ENCODE results near the gene HLA-F.

Gene HLA-F

GRCh38 chr6:29680904-29681303 lies 42.3 kb upstream of the HLA-F start, which contains the start of gene ZFP57:
ZFP57 (minus strand) TSS chr6:29681152; CDS start chr6:29677003, 4,149 bp downstream.
- TF ChIP-seq CTCF (IDR thresholded peaks at IDR 0.05; ENCODE audit: borderline replicate concordance, insufficient read depth, low read depth, low read length), result no peak
- no peak within 1 kb of the TSS for H3K4me3 ChIP-seq (ENCODE audit: low read depth, low read length)

GRCh38 chr6:29681811-29682210 lies 41.4 kb upstream of the HLA-F start:
- no peak overlapping the region for H3K4me3 ChIP-seq (ENCODE audit: low read depth, low read length)
- TF ChIP-seq CTCF (IDR thresholded peaks at IDR 0.05; ENCODE audit: borderline replicate concordance, insufficient read depth, low read depth, low read length), result no peak

- 0 out of 2 replicates have a peak, but pooled peaks have one; percentile 6 for TF ChIP-seq CTCF (IDR thresholded peaks at IDR 0.05; ENCODE audit: borderline replicate concordance, insufficient read depth, low read depth, low read length)
- no peak overlapping the region for H3K4me3 ChIP-seq (ENCODE audit: low read depth, low read length)
These were observed 37.4 kb upstream of the HLA-F start for GRCh38 chr6:29685718-29686326.

- H3K4me3 ChIP-seq (ENCODE audit: low read depth, low read length), result no peak overlapping the region
- TF ChIP-seq CTCF (IDR thresholded peaks at IDR 0.05; ENCODE audit: borderline replicate concordance, insufficient read depth, low read depth, low read length), result no peak
These were observed 28.6 kb upstream of the HLA-F start for GRCh38 chr6:29694637-29695036.

GRCh38 chr6:29696147-29697125 lies 26.8 kb upstream of the HLA-F start:
- peak; percentile 63; the same call in 1 of the 2 replicates for TF ChIP-seq CTCF (IDR thresholded peaks at IDR 0.05; ENCODE audit: borderline replicate concordance, insufficient read depth, low read depth, low read length)
- no peak overlapping the region for H3K4me3 ChIP-seq (ENCODE audit: low read depth, low read length)

- H3K4me3 ChIP-seq (ENCODE audit: low read depth, low read length), result no peak overlapping the region
- peak; percentile 71 for TF ChIP-seq CTCF (IDR thresholded peaks at IDR 0.05; ENCODE audit: borderline replicate concordance, insufficient read depth, low read depth, low read length)
These were observed 20.6 kb upstream of the HLA-F start for GRCh38 chr6:29702519-29703103.
